Lower lobe of right lung (tissue), 2 donors: ENCODE measurements around the gene UBE2V1. TPM values are rescaled to one million over a fixed set of nuclear protein-coding genes. Genes with fewer than 3 reads are reported as not detected.
A peak's percentile ranks its signal among the peaks of the same experiment; 100 is the strongest.

Experiments used
- ATAC-seq, 2 donors: fragments of 200-7000 bp; cut with Tn5 transposase; one replicate each; pipeline ENCODE4 v1.9.1; 2020 to 2022; ENCODE audit warnings: mild to moderate bottlenecking in 2 of 2, moderate library complexity in 2 of 2
- DNase-seq: peaks from one replicate; pipeline ENCODE4 v3.0.0-alpha.2; 2020
- H3K27ac ChIP-seq: fragments of 200-600 bp; one replicate; pipeline ENCODE4 v1.8.0; 2022
- H3K27me3 ChIP-seq: fragments of 200-600 bp; one replicate; pipeline ENCODE4 v1.8.0; 2022; ENCODE audit warnings: low read depth
- H3K36me3 ChIP-seq: fragments of 200-600 bp; one replicate; pipeline ENCODE4 v1.8.0; 2022; ENCODE audit warnings: mild to moderate bottlenecking
- H3K4me1 ChIP-seq: fragments of 200-600 bp; one replicate; pipeline ENCODE4 v1.8.0; 2022
- H3K4me3 ChIP-seq: fragments of 200-600 bp; one replicate; pipeline ENCODE4 v1.8.0; 2022; ENCODE audit warnings: mild to moderate bottlenecking
- H3K9me3 ChIP-seq: fragments of 200-600 bp; one replicate; pipeline ENCODE4 v1.8.0; 2022
- CTCF ChIP-seq: fragments of 200-600 bp; IDR thresholded peaks from one replicate; pipeline ENCODE4 v1.8.0; 2022; ENCODE audit warnings: antibody characterized with exemption, mild to moderate bottlenecking
- intact Hi-C: fragments of 100-400 bp; cut with DNase I; formaldehyde crosslinking; loops from one replicate; pipeline ENCODE4 v1.11.0; 2022
- total RNA-seq: library from RNA; stranded (reverse); fragmentation: NEBNext Ultra II Directional; extraction: Animal tissue kit (Norgen Biotek cat#: 25700); gene quantifications from one replicate; pipeline ENCODE4 v1.2.1, GENCODE V29; 2021
- donor health status: DM: no; HTN: yes; CAD: no; lungs with severe emphysema.

UBE2V1 gene
- total RNA-seq, 1 donor from 2014 or later = 83.4 TPM

DNA sequence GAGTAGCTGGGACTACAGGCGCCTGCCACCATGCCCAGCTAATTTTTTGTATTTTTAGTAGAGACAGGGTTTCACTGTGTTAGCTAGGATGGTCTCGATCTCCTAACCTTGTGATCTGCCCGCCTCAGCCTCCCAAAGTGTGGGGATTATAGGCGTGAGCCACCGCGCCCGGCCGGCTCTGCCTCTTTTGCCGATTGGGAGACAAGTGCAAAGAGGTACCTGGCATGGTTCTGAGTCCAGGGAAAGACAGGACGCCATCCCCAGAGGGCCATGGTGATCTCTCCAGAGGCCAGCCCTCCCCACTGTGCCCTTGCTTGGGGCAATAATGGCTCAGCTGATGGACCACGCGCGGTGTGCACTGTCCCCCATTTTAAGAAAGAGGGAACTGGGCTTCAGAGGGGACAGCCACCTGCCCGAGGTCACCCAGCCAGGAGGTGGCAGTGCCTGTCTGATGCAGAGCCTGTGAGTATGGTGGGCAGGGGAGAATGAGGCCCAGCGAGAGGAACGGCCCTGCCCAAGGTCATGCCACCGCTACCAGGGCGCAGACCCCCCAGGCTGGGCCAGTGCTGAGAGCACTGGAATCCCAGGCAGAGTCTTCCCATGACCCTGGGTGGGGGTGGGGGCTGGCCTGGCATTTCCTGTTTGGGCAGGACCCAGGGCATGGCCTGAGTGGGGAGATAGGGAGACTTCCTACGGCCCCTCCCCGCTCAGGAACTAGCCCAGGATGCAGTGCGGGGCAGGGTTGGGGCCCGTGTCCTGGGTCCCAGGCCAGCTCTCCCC, 69.2 kb downstream of the UBE2V1 start:
- Histone ChIP-seq H3K27me3 (no peaks in the 10 kb centered on the region), H3K36me3 (no peaks in the 10 kb centered on the region), H3K9me3 (no peaks in the 10 kb centered on the region), H3K4me3 (no peak overlapping the region), H3K27ac (peak overlapping the region; percentile 36), H3K4me1 (peaks cover 43% of the 10 kb centered on the region)
- TF ChIP-seq CTCF = no peak
- intact Hi-C loops = no loop called here
- DNase-seq (no peak), ATAC-seq (no peak)

- no peaks in the 10 kb centered on the region for H3K9me3 ChIP-seq
- no peaks in the 10 kb centered on the region for H3K36me3 ChIP-seq
- H3K27me3 ChIP-seq = no peaks in the 10 kb centered on the region
- peaks cover 32% of the 10 kb centered on the region for H3K4me1 ChIP-seq
- no peak for TF ChIP-seq CTCF
- intact Hi-C loops = no loop called here
- ATAC-seq (no peak), DNase-seq (no peak)
- H3K4me3 ChIP-seq = no peak overlapping the region
- H3K27ac ChIP-seq = no peak overlapping the region
These were observed 70.3 kb downstream of the UBE2V1 start for GRCh38 chr20:50042370-50043313.

DNA sequence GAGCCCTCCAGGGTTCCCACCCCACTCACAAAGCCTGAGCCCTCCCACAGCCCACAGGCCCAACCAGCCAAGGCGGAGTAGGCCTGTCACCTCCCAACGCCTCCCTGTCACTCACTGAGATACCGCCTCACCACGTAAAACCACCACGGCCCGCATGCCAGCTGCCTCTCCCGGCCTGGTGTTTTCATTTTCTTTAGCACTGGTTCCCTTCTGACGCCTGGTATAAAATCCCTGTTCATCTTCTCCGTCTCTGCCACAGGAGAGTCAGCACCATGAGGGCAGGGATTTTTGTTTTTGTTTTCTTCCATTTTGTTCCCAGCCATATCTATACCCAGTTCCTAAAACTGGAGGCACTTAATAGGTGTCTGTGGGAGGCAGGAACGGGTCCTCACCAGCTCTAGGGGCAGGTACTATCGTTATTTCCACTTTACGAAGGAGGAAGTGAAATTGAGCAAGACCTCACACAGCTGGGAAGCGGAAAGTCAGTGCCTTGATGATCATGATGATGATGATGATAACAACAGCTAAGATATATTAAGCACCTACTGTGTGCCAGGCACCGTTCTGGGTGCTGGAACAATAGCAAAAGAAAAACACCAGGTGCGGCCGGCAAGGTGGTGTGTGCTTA, 71.6 kb downstream of the UBE2V1 start:
- no peak for DNase-seq
- Histone ChIP-seq H3K9me3 (no peaks in the 10 kb centered on the region), H3K36me3 (no peaks in the 10 kb centered on the region), H3K27me3 (no peaks in the 10 kb centered on the region), H3K27ac (no peak overlapping the region), H3K4me3 (no peak overlapping the region), H3K4me1 (peaks cover 19% of the 10 kb centered on the region)
- intact Hi-C loops = no loop called here
- ATAC-seq = peak in 1 of 2 donors; percentile 18
- no peak for TF ChIP-seq CTCF

DNA sequence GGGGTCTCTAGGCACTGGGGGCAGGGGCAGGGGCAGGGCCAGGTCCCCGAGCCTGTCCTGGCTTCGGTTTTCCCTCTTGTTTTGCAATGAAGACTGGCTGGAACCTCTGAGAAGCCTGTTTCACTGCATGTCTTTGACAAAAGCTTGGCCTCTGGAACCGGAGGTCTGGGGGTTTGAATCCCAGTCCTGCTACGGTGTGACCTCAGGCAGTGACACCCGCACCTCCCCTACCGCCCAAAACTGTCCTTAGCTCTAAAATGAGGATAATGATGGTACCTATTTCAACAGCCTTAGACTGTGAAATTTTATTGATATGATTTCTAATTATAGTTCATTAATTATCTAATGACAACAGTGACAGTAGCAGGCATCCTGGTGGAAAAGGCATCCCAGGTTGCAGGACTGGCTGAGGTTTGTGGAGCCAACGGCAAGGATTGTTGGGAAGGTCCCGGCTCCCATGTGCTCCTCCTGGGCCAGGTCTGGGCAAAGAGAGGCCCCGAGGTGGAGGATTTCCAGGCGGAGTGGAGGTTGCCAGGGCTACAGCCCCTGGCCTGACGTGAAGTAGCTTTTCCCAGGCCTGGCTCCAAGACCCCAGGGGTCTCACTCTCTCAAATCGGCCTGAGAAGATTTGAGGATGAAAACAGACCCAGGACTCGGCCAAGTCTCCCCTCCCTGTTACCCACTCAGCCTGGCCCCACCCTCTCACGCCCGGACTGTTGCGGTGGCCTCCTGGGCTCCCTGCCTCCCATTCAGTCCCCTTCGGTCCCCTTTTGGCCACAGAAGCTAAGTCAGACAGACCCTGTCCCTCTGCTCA, 72.3 kb downstream of the UBE2V1 start:
- no peak for ATAC-seq
- intact Hi-C loops = no loop called here

More for the DNA sequence above, 72.3 kb downstream of the UBE2V1 start:
- Histone ChIP-seq H3K27me3 (no peaks in the 10 kb centered on the region), H3K4me3 (no peak overlapping the region), H3K27ac (no peak overlapping the region), H3K4me1 (peaks cover 14% of the 10 kb centered on the region), H3K36me3 (no peaks in the 10 kb centered on the region), H3K9me3 (no peaks in the 10 kb centered on the region)
- no peak for DNase-seq
- TF ChIP-seq CTCF = no peak
